KG1 (cell line): ENCODE results near the gene RGS3.

Experiments
- DNase-seq: peaks from one replicate; lab custom pipeline; 2025; lab: John Stamatoyannopoulos, UW

Gene RGS3

DNA sequence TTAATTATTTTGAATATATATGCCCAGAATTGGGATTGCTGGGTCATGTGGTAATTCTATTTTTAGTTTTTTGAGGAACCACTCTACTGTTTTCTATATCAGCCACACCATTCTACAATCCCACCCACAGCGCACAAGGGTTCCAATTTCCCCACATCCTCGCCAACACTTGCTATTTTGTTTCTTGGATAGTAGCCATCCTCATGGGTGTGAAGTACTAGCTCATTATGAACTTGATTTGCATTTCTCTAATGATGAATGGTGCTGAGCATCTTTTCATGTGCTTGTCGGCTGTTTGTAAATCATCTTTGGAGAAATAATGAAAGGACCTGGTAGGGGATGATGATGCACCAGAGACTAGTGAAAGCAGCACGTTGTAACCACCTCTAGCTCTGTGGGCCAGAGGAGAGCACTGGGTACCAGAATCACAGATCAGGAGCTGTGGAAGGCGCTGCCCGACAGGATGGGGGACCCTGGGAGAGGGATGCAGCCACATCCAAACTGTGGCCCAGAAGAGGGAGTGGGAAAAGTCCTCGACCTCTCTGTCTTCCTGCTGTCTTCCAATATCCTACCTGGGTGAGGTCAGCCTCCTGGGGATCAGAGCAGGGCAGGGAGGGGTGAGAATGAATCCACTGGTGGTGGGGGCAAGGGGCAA, 155.4 kb downstream of the RGS3 start:
- DNase-seq = no peak

GRCh38 chr9:113619491-113620376, 156.2 kb downstream of the RGS3 start:
- no peak for DNase-seq

GRCh38 chr9:113620377-113621161, 157.0 kb downstream of the RGS3 start:
- no peak for DNase-seq

DNA sequence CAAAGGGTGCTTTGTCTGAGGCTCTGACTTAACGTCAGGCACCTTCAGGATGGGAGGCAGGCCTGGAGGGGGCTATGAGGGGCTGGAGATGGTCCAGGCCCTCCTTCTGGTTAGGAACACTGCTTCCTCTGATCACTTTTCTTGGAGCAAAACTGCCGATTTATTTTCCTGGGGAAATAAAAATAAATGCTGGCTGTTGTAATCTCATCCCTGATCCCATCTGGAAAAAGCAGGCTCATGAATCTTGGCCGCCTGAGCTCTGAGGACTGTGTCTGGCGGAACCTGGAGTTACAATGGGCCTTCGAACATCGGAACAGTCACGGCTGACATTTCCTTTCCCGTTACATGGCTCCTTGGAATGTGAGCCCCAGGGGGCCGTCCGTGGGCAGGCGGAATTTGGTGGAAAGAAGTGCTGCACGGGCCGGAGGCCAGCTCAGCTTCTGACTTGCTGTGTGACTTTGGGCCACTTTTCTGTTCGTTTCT, 157.8 kb downstream of the RGS3 start:
- no peak for DNase-seq

- DNase-seq = no peak
Observed at GRCh38 chr9:113621980-113622379, 158.5 kb downstream of the RGS3 start.

DNA sequence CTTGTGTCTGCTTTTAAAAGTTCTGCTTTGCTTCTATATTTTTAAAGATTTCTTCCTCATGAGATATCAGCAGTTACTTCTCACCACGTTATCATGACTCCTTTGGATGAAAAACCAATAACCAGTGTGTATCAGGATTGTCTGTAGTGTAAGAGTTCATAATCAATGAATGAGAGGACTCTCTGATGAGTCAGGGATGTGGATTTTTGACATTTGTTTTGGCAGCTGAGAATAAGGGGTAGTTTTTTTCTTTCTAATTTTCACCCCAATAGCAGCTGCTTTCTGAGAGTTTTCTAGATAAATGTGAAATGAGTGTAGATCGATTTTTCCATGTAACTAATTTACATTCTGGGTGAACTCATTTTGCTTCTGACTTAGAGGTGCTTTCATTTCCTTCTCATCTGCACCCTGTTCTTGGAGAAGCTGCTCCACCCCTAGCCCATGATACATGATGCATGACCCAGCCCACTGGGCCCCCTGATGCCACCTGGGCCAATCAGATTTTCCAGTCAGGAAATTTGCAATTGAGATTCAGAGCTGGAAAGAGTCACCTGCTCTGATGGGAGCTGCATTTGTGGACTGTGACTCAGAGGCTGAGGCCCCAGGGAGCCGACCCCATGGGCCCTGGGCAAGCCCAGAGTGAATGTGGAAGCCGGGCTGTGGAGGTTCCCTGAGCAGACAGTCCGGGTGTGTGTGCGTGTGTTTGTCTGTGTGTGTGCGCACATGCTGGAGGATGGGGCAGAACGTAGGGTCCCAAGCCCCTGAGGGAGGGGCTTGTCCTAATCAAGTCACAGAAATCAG, 159.3 kb downstream of the RGS3 start:
- DNase-seq = no peak

GRCh38 chr9:113623851-113624485, 160.4 kb downstream of the RGS3 start:
- no peak for DNase-seq

DNA sequence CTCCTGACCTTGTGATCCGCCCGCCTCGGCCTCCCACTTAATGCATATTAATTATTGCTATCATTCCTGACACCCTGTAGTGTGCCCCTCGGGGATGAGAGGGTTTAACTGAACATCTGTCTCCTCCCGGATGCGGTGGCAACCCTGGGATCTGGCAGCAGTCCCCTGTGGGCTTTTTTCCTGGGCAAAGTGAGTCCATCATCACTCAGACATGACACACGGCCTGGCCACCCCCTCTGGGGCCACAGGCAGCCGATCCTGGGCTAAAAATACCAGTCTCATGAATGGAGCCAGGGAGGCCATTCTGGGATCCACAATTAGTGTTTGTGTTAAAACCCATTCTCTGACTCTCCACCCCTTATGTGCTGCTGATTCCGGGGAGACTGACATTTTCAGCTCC, 161.2 kb downstream of the RGS3 start:
- no peak for DNase-seq

- no peak for DNase-seq
Observed at GRCh38 chr9:113625486-113625885, 162.0 kb downstream of the RGS3 start.

GRCh38 chr9:113626735-113627495, 163.4 kb downstream of the RGS3 start:
- no peak for DNase-seq

GRCh38 chr9:113628621-113629020, 165.1 kb downstream of the RGS3 start:
- DNase-seq = no peak

DNA sequence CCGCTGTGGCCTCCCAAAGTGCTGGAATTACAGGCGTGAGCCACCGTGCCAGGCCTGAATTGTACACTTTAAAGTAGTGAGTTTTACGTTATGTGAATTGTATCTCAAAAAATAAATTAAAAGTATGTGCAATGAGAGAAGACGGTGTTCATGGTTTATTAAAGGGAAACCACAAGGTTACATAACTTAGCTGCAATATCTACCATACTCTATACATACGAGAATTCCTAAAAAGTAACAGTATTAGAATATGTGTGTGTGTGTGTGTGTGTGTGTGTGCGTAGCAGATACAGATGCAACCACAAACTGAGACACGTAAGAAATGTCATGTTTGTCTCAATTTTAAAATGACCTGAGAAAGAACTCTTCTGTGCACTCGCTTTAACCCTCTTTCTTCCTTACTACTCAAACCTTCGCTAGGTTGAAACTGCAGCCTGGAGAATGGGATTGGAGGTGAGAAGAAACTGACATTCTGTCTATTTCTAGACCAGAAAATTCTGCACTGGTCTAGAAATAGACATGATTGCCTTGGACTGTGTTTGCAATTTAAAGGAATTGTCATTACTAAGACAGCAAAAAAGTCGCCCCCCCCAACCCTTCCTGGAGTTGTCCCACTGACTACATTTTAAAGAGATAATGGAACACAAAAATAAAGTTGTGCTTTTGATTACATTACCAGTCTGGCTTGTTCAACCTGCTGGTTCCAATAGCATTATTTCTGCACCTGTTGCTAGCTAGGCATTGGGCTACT, 167.0 kb downstream of the RGS3 start:
- DNase-seq = no peak

GRCh38 chr9:113631137-113631765, 167.7 kb downstream of the RGS3 start:
- DNase-seq = no peak

- DNase-seq = no peak
Observed at GRCh38 chr9:113631871-113632665, 168.5 kb downstream of the RGS3 start.

GRCh38 chr9:113632776-113633590, 169.5 kb downstream of the RGS3 start:
- DNase-seq = no peak

GRCh38 chr9:113633782-113634595, 170.5 kb downstream of the RGS3 start:
- no peak for DNase-seq
